ENCODE results near the gene NRF1.

NRF1 gene

GRCh38 chr7:129748356-129749109 is 137.0 kb downstream of the NRF1 start:
- Histone ChIP-seq H3K4me3 (ENCODE audit: low read depth, low read length) (no peak overlapping the region), H3K27me3 (ENCODE audit: control insufficient read depth, insufficient read depth, low read length) (no peaks in the 10 kb centered on the region), H3K36me3 (ENCODE audit: control insufficient read depth, insufficient read depth, low read length) (no peaks in the 10 kb centered on the region), H3K27ac (no peak overlapping the region), H3K79me2 (no peaks in the 10 kb centered on the region), H3K4me2 (ENCODE audit: low read length) (no peak overlapping the region), H2AFZ (no peak overlapping the region), H3K9ac (no peak overlapping the region), H3K9me3 (ENCODE audit: control insufficient read depth, low read length) (no peaks in the 10 kb centered on the region), H3K4me1 (no peaks in the 10 kb centered on the region)
- no peak for TF ChIP-seq CTCF (IDR thresholded peaks at IDR 0.05)

GRCh38 chr7:129750091-129750490 is 138.6 kb downstream of the NRF1 start:
- no peak overlapping the region for H3K9ac ChIP-seq
- no peak overlapping the region for H3K4me2 ChIP-seq (ENCODE audit: low read length)
- H3K9me3 ChIP-seq (ENCODE audit: control insufficient read depth, low read length), result no peaks in the 10 kb centered on the region
- H3K4me1 ChIP-seq, result no peaks in the 10 kb centered on the region
- no peak for TF ChIP-seq CTCF (IDR thresholded peaks at IDR 0.05)
- no peaks in the 10 kb centered on the region for H3K79me2 ChIP-seq
- H3K27me3 ChIP-seq (ENCODE audit: control insufficient read depth, insufficient read depth, low read length), result no peaks in the 10 kb centered on the region
- H2AFZ ChIP-seq, result no peak overlapping the region
- no peak overlapping the region for H3K27ac ChIP-seq
- no peaks in the 10 kb centered on the region for H3K36me3 ChIP-seq (ENCODE audit: control insufficient read depth, insufficient read depth, low read length)
- no peak overlapping the region for H3K4me3 ChIP-seq (ENCODE audit: low read depth, low read length)

- H3K36me3 ChIP-seq (ENCODE audit: control insufficient read depth, insufficient read depth, low read length), result no peaks in the 10 kb centered on the region
- no peak overlapping the region for H3K27ac ChIP-seq
- no peak overlapping the region for H2AFZ ChIP-seq
- H3K9me3 ChIP-seq (ENCODE audit: control insufficient read depth, low read length), result no peaks in the 10 kb centered on the region
- no peaks in the 10 kb centered on the region for H3K27me3 ChIP-seq (ENCODE audit: control insufficient read depth, insufficient read depth, low read length)
- H3K9ac ChIP-seq, result no peak overlapping the region
- H3K4me2 ChIP-seq (ENCODE audit: low read length), result no peak overlapping the region
- no peak overlapping the region for H3K4me3 ChIP-seq (ENCODE audit: low read depth, low read length)
- no peak for TF ChIP-seq CTCF (IDR thresholded peaks at IDR 0.05)
- H3K4me1 ChIP-seq, result no peaks in the 10 kb centered on the region
- H3K79me2 ChIP-seq, result no peaks in the 10 kb centered on the region
These were observed 139.0 kb downstream of the NRF1 start for GRCh38 chr7:129750501-129750900.

- H3K4me2 ChIP-seq (ENCODE audit: low read length), result no peak overlapping the region
- no peak for TF ChIP-seq CTCF (IDR thresholded peaks at IDR 0.05)
- H3K9ac ChIP-seq, result no peak overlapping the region
- no peak overlapping the region for H3K27ac ChIP-seq
- H3K9me3 ChIP-seq (ENCODE audit: control insufficient read depth, low read length), result no peaks in the 10 kb centered on the region
- H3K4me1 ChIP-seq, result no peaks in the 10 kb centered on the region
- no peak overlapping the region for H2AFZ ChIP-seq
- no peak overlapping the region for H3K4me3 ChIP-seq (ENCODE audit: low read depth, low read length)
- no peaks in the 10 kb centered on the region for H3K79me2 ChIP-seq
- H3K36me3 ChIP-seq (ENCODE audit: control insufficient read depth, insufficient read depth, low read length), result no peaks in the 10 kb centered on the region
- H3K27me3 ChIP-seq (ENCODE audit: control insufficient read depth, insufficient read depth, low read length), result no peaks in the 10 kb centered on the region
These were observed 140.4 kb downstream of the NRF1 start for GRCh38 chr7:129751916-129752315.

- no peak overlapping the region for H3K4me3 ChIP-seq (ENCODE audit: low read depth, low read length)
- no peaks in the 10 kb centered on the region for H3K36me3 ChIP-seq (ENCODE audit: control insufficient read depth, insufficient read depth, low read length)
- H3K4me1 ChIP-seq, result no peaks in the 10 kb centered on the region
- H3K9ac ChIP-seq, result no peak overlapping the region
- no peaks in the 10 kb centered on the region for H3K79me2 ChIP-seq
- no peak for TF ChIP-seq CTCF (IDR thresholded peaks at IDR 0.05)
- H3K27ac ChIP-seq, result no peak overlapping the region
- H2AFZ ChIP-seq, result no peak overlapping the region
- H3K4me2 ChIP-seq (ENCODE audit: low read length), result no peak overlapping the region
- H3K27me3 ChIP-seq (ENCODE audit: control insufficient read depth, insufficient read depth, low read length), result no peaks in the 10 kb centered on the region
- no peaks in the 10 kb centered on the region for H3K9me3 ChIP-seq (ENCODE audit: control insufficient read depth, low read length)
These were observed 141.2 kb downstream of the NRF1 start for GRCh38 chr7:129752760-129753159.
